Neural crest cell (in vitro differentiated cells): ENCODE results near the gene ZG16B. TPM values are rescaled to one million over a fixed set of nuclear protein-coding genes. Genes with fewer than 3 reads are reported as not detected.

Experiments
- DNase-seq: peaks from one replicate; pipeline ENCODE4 v3.0.0; 2021; ENCODE audit warnings: low read depth, mixed read lengths, low spot score
- H3K27ac Mint-ChIP-seq: one replicate; pipeline ENCODE4 v1.8.0; 2021; ENCODE audit warnings: mild to moderate bottlenecking, mixed read lengths; ENCODE audit not compliant: unreplicated experiment
- H3K27me3 Mint-ChIP-seq: 2 replicates; pipeline ENCODE4 v1.8.0; 2021; ENCODE audit warnings: low read depth, mild to moderate bottlenecking, mixed read lengths
- H3K36me3 Mint-ChIP-seq: 2 replicates; pipeline ENCODE4 v1.8.0; 2021; ENCODE audit warnings: low read depth, mild to moderate bottlenecking, mixed read lengths
- H3K4me1 Mint-ChIP-seq: 2 replicates; pipeline ENCODE4 v1.8.0; 2021; ENCODE audit warnings: mixed read lengths
- H3K4me3 Mint-ChIP-seq: one replicate; pipeline ENCODE4 v1.8.0; 2021; ENCODE audit warnings: mild to moderate bottlenecking, mixed read lengths
- H3K9me3 Mint-ChIP-seq: 2 replicates; pipeline ENCODE4 v1.8.0; 2021; ENCODE audit warnings: mixed read lengths
- CTCF ChIP-seq: fragments of 200-600 bp; sonication (generic); conservative IDR thresholded peaks from 2 replicates; pipeline ENCODE4 v1.5.0; 2021; ENCODE audit warnings: antibody characterized with exemption, mild to moderate bottlenecking
- total RNA-seq: library from RNA; stranded (reverse); gene quantifications from 2 replicates; pipeline ENCODE4 v1.2.1, GENCODE V29; 2021

Gene ZG16B
- total RNA-seq, 1 donor from 2014 or later, result not detected

- no peak for TF ChIP-seq CTCF
- no peaks in the 10 kb centered on the region for H3K9me3 Mint-ChIP-seq
- H3K36me3 Mint-ChIP-seq, result no peaks in the 10 kb centered on the region
- no peak overlapping the region for H3K27ac Mint-ChIP-seq
- no peaks in the 10 kb centered on the region for H3K4me1 Mint-ChIP-seq
- H3K4me3 Mint-ChIP-seq, result no peak overlapping the region
- DNase-seq, result no peak
- peaks cover 10% of the 10 kb centered on the region for H3K27me3 Mint-ChIP-seq
These were observed 8.0 kb upstream of the ZG16B start for GRCh38 chr16:2822158-2822495.

GRCh38 chr16:2822496-2822895 is 7.6 kb upstream of the ZG16B start:
- Mint-ChIP-seq H3K36me3 (no peaks in the 10 kb centered on the region), H3K4me3 (no peak overlapping the region), H3K4me1 (no peaks in the 10 kb centered on the region), H3K9me3 (no peaks in the 10 kb centered on the region), H3K27me3 (peaks cover 10% of the 10 kb centered on the region), H3K27ac (no peak overlapping the region)
- no peak for TF ChIP-seq CTCF
- no peak for DNase-seq

- Mint-ChIP-seq H3K27ac (no peak overlapping the region), H3K36me3 (no peaks in the 10 kb centered on the region), H3K27me3 (peaks cover 13% of the 10 kb centered on the region), H3K4me1 (no peaks in the 10 kb centered on the region), H3K4me3 (no peak overlapping the region), H3K9me3 (no peaks in the 10 kb centered on the region)
- no peak for DNase-seq
- no peak for TF ChIP-seq CTCF
These were observed 5.5 kb upstream of the ZG16B start for GRCh38 chr16:2824626-2825025.

- H3K27ac Mint-ChIP-seq, result no peak overlapping the region
- no peak overlapping the region for H3K4me3 Mint-ChIP-seq
- H3K4me1 Mint-ChIP-seq, result no peaks in the 10 kb centered on the region
- peaks cover 13% of the 10 kb centered on the region for H3K27me3 Mint-ChIP-seq
- no peak for TF ChIP-seq CTCF
- H3K9me3 Mint-ChIP-seq, result no peaks in the 10 kb centered on the region
- no peaks in the 10 kb centered on the region for H3K36me3 Mint-ChIP-seq
- no peak for DNase-seq
These were observed 4.9 kb upstream of the ZG16B start for GRCh38 chr16:2825049-2825742.

- H3K4me3 Mint-ChIP-seq, result no peak overlapping the region
- H3K27ac Mint-ChIP-seq, result no peak overlapping the region
- no peaks in the 10 kb centered on the region for H3K36me3 Mint-ChIP-seq
- TF ChIP-seq CTCF, result no peak
- no peaks in the 10 kb centered on the region for H3K4me1 Mint-ChIP-seq
- peaks cover 13% of the 10 kb centered on the region for H3K27me3 Mint-ChIP-seq
- H3K9me3 Mint-ChIP-seq, result no peaks in the 10 kb centered on the region
- no peak for DNase-seq
These were observed 4.2 kb upstream of the ZG16B start for GRCh38 chr16:2825906-2826305.
